ENCODE data around the gene C11orf24. TPM values are rescaled to one million over a fixed set of nuclear protein-coding genes. Genes with fewer than 3 reads are reported as not detected.

C11orf24 gene
- total and polyA plus RNA-seq, 2 donors (not counting 1 experiment from before 2014, with no cell fraction given) = 88.6 to 94.2 TPM

DNA sequence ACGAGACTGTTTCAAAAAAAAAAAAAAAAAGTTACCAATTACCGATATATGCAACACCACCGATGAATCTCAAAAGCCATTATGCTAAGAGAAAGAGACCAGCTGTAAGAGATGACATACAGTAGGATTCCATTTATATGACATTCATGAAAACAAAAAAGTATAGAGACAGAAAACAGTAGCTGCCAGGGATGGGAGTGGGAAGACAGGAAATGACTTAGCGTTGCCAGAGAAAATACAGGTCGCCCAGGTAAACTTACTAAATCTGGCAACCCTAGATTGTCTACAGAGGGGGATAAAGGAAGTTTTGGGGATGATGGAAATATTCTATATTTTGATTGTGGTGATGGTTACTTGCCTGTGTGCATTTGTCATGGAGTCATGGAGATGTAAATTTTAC lies 7.9 kb upstream of the C11orf24 start:
- ChIA-PET POLR2A (interaction anchor here (1.2 kb wide), 1 partner anchor 13 kb away, joined by 3 read pairs; no protein-coding TSS in a partner anchor), CTCF (interaction anchor here (0.7 to 4.9 kb wide), 3 partner anchors 18 to 702 kb away, joined by 4 to 31 read pairs (median 16); no protein-coding TSS in a partner anchor)

GRCh38 chr11:68276861-68277260 lies 5.1 kb upstream of the C11orf24 start:
- ATAC-seq (ENCODE audit: low read depth) (no peak), DNase-seq (no peak)
- Histone ChIP-seq H4K20me1 (ENCODE audit: control insufficient read depth, insufficient read depth, low read length, poor library complexity, severe bottlenecking) (no peaks in the 10 kb centered on the region), H3K9ac (ENCODE audit: low read length) (no peak overlapping the region), H3K27ac (ENCODE audit: low read length in 2 of 2) (no peak overlapping the region), H3K27me3 (replicated peaks in 1 of 4; ENCODE audit: control extremely low read depth in 1 of 4, control insufficient read depth in 3 of 4, insufficient read depth in 4 of 4, low read length in 3 of 4) (no peaks in the 10 kb centered on the region), H2AFZ (ENCODE audit: insufficient read depth, low read depth, low read length, poor library complexity, severe bottlenecking) (no peak overlapping the region), H3K4me1 (ENCODE audit: control insufficient read depth in 2 of 2, insufficient read depth in 2 of 2, low read length in 2 of 2) (peaks cover 25 to 33% of the 10 kb centered on the region in 2 donors), H3K4me2 (replicated peaks; ENCODE audit: low read depth, low read length, poor library complexity, severe bottlenecking) (no peak overlapping the region), H3K9me3 (ENCODE audit: control extremely low read depth in 1 of 3, control insufficient read depth in 2 of 3, insufficient read depth in 1 of 3, low read length in 2 of 3) (peaks cover 0 to 32% (median 10%) of the 10 kb centered on the region in 3 donors), H3K79me2 (ENCODE audit: control insufficient read depth, insufficient read depth, low read length) (no peaks in the 10 kb centered on the region), H3K36me3 (replicated peaks in 1 of 2; ENCODE audit: control extremely low read depth in 1 of 2, control insufficient read depth in 1 of 2, extremely low read depth in 1 of 2, insufficient read depth in 2 of 2, low read length in 1 of 2) (no peaks in the 10 kb centered on the region), H3K4me3 (ENCODE audit: control extremely low read depth in 1 of 5, extremely low read depth in 1 of 5, insufficient read depth in 1 of 5, low read depth in 2 of 5, low read length in 4 of 5) (no peak overlapping the region)
- Mint-ChIP-seq H3K4me1 (peaks cover 46% of the 10 kb centered on the region), H3K27ac (no peak overlapping the region), H3K9me3 (ENCODE audit: insufficient read depth) (no peaks in the 10 kb centered on the region), H3K27me3 (no peaks in the 10 kb centered on the region), H3K4me3 (no peak overlapping the region)
- WGBS (ENCODE audit: insufficient coverage) = 95% methylated on average over 4 of the region's 6 CpGs
- intact Hi-C loops (cut with micrococcal nuclease) = no loop called here
- ChIA-PET POLR2A (no interaction called here), CTCF (interaction anchor here (0.7 to 4.9 kb wide), 2 partner anchors 19 to 21 kb away, joined by 4 to 31 read pairs; no protein-coding TSS in a partner anchor)
- TF ChIP-seq EZH2 (IDR thresholded peaks at IDR 0.05; ENCODE audit: borderline replicate concordance, insufficient read depth, low read depth, low read length, poor library complexity, severe bottlenecking) (no peak), CTCF (IDR thresholded peaks at IDR 0.05) (no peak)

More for the DNA sequence above, 7.9 kb upstream of the C11orf24 start:
- no peak for ATAC-seq (ENCODE audit: low read depth)
- no peak for TF ChIP-seq CTCF (IDR thresholded peaks at IDR 0.05)
- TF ChIP-seq EZH2 (IDR thresholded peaks at IDR 0.05; ENCODE audit: borderline replicate concordance, insufficient read depth, low read depth, low read length, poor library complexity, severe bottlenecking) = no peak
- H4K20me1 ChIP-seq (ENCODE audit: control insufficient read depth, insufficient read depth, low read length, poor library complexity, severe bottlenecking) = no peaks in the 10 kb centered on the region
- Mint-ChIP-seq H3K4me3 (no peak overlapping the region), H3K4me1 (peaks cover 39% of the 10 kb centered on the region), H3K9me3 (ENCODE audit: insufficient read depth) (peaks cover 5% of the 10 kb centered on the region), H3K27ac (no peak overlapping the region), H3K27me3 (no peaks in the 10 kb centered on the region)
- H3K27ac ChIP-seq (ENCODE audit: low read length in 2 of 2) = no peak overlapping the region
- 92% methylated on average over 2 of the region's 5 CpGs for WGBS (ENCODE audit: insufficient coverage)
- H3K9me3 ChIP-seq (ENCODE audit: control extremely low read depth in 1 of 3, control insufficient read depth in 2 of 3, insufficient read depth in 1 of 3, low read length in 2 of 3) = peaks cover 0 to 7% (median 0%) of the 10 kb centered on the region in 3 donors
- no peak overlapping the region for H3K4me3 ChIP-seq (ENCODE audit: control extremely low read depth in 1 of 5, extremely low read depth in 1 of 5, insufficient read depth in 1 of 5, low read depth in 2 of 5, low read length in 4 of 5)
- peaks cover 18 to 19% of the 10 kb centered on the region in 2 donors for H3K4me1 ChIP-seq (ENCODE audit: control insufficient read depth in 2 of 2, insufficient read depth in 2 of 2, low read length in 2 of 2)
- no peak overlapping the region for H2AFZ ChIP-seq (ENCODE audit: insufficient read depth, low read depth, low read length, poor library complexity, severe bottlenecking)
- no peaks in the 10 kb centered on the region for H3K79me2 ChIP-seq (ENCODE audit: control insufficient read depth, insufficient read depth, low read length)
- H3K36me3 ChIP-seq (replicated peaks in 1 of 2; ENCODE audit: control extremely low read depth in 1 of 2, control insufficient read depth in 1 of 2, extremely low read depth in 1 of 2, insufficient read depth in 2 of 2, low read length in 1 of 2) = no peaks in the 10 kb centered on the region
- intact Hi-C loops (cut with micrococcal nuclease) = no loop called here
- H3K9ac ChIP-seq (ENCODE audit: low read length) = no peak overlapping the region
- H3K4me2 ChIP-seq (replicated peaks; ENCODE audit: low read depth, low read length, poor library complexity, severe bottlenecking) = no peak overlapping the region
- no peaks in the 10 kb centered on the region for H3K27me3 ChIP-seq (replicated peaks in 1 of 4; ENCODE audit: control extremely low read depth in 1 of 4, control insufficient read depth in 3 of 4, insufficient read depth in 4 of 4, low read length in 3 of 4)
- no peak for DNase-seq
